SK-N-SH treated with all-trans-retinoic acid at 6 μM for 48 hours (cell line): ENCODE measurements around the gene KDM4C.

Experiments used
- ATAC-seq: fragments of 200-7000 bp; cut with Tn5 transposase; 3 replicates; pipeline ENCODE4 v1.9.1; 2020; ENCODE audit warnings: mild to moderate bottlenecking, moderate library complexity
- ARNTL ChIP-seq: fragments of 450-650 bp; formaldehyde crosslinking; IDR thresholded peaks from 2 replicates; pipeline ENCODE4 v1.5.0; 2020; ENCODE audit warnings: low read depth, mild to moderate bottlenecking, moderate library complexity, borderline replicate concordance
- BACH2 ChIP-seq: fragments of 250-450 bp; sonication (Bioruptor Pico); IDR thresholded peaks from 2 replicates; pipeline ENCODE4 v1.9.0; 2021; ENCODE audit warnings: mild to moderate bottlenecking, borderline replicate concordance
- CSDC2 ChIP-seq: fragments of 250-450 bp; sonication (Bioruptor Pico); IDR thresholded peaks from 2 replicates; pipeline ENCODE4 v1.5.0; 2020; ENCODE audit warnings: mild to moderate bottlenecking, moderate library complexity
- GLIS3 ChIP-seq: fragments of 250-450 bp; sonication (Bioruptor Pico); IDR thresholded peaks from 2 replicates; pipeline ENCODE4 v1.5.0; 2020; ENCODE audit warnings: mild to moderate bottlenecking, moderate library complexity
- ISL1 ChIP-seq: fragments of 250-450 bp; sonication (Bioruptor Pico); IDR thresholded peaks from 2 replicates; pipeline ENCODE4 v2.1.2; 2022; ENCODE audit warnings: mild to moderate bottlenecking, moderate library complexity
- OSR1 ChIP-seq: fragments of 250-450 bp; sonication (Bioruptor Pico); IDR thresholded peaks from 2 replicates; pipeline ENCODE4 v1.8.0; 2022; ENCODE audit warnings: moderate library complexity, mild to moderate bottlenecking, inconsistent platforms
- PPARA ChIP-seq: fragments of 250-450 bp; sonication (Bioruptor Pico); IDR thresholded peaks from 2 replicates; pipeline ENCODE4 v1.5.0; 2020; ENCODE audit warnings: mild to moderate bottlenecking, borderline replicate concordance
- TCF4 ChIP-seq: fragments of 250-450 bp; sonication (Bioruptor Pico); IDR thresholded peaks from 2 replicates; pipeline ENCODE4 v1.8.0; 2021; ENCODE audit warnings: mild to moderate bottlenecking, moderate library complexity, borderline replicate concordance
- TOX ChIP-seq: fragments of 250-450 bp; sonication (Bioruptor Pico); IDR thresholded peaks from 2 replicates; pipeline ENCODE4 v1.8.0; 2021; ENCODE audit warnings: mild to moderate bottlenecking, moderate library complexity, borderline replicate concordance
- ZC3H10 ChIP-seq: fragments of 250-450 bp; sonication (Bioruptor Pico); IDR thresholded peaks from 2 replicates; pipeline ENCODE4 v1.5.1; 2021; ENCODE audit warnings: mild to moderate bottlenecking, moderate library complexity
- ZFP3 ChIP-seq: fragments of 250-450 bp; sonication (Bioruptor Pico); IDR thresholded peaks from 2 replicates; pipeline ENCODE4 v1.5.0; 2020; ENCODE audit warnings: mild to moderate bottlenecking, moderate library complexity
- ZNF565 ChIP-seq: fragments of 450-650 bp; formaldehyde crosslinking; conservative IDR thresholded peaks from 2 replicates; pipeline ENCODE4 v1.5.0; 2020; ENCODE audit warnings: low read depth, mild to moderate bottlenecking, moderate library complexity
- ZNF70 ChIP-seq: fragments of 450-650 bp; formaldehyde crosslinking; IDR thresholded peaks from 2 replicates; pipeline ENCODE4 v1.5.0; 2020; ENCODE audit warnings: mild to moderate bottlenecking, moderate library complexity
- ZNF8 ChIP-seq: fragments of 450-650 bp; formaldehyde crosslinking; IDR thresholded peaks from 2 replicates; pipeline ENCODE4 v1.5.0; 2020; ENCODE audit warnings: mild to moderate bottlenecking, moderate library complexity
- TF ChIP-seq, protein P1 (sequence below): fragments of 250-450 bp; sonication (Bioruptor Pico); IDR thresholded peaks from 2 replicates; pipeline ENCODE4 v1.8.0; 2021; ENCODE audit warnings: low read depth, mild to moderate bottlenecking, moderate library complexity, borderline replicate concordance
- TF ChIP-seq, protein P2 (sequence below): fragments of 250-450 bp; sonication (Bioruptor Pico); IDR thresholded peaks from 2 replicates; pipeline ENCODE4 v1.8.0; 2020; ENCODE audit warnings: mild to moderate bottlenecking, moderate library complexity, borderline replicate concordance
- TF ChIP-seq, protein P3 (sequence below): fragments of 250-450 bp; sonication (Bioruptor Pico); IDR thresholded peaks from 2 replicates; pipeline ENCODE4 v1.5.1; 2021; ENCODE audit warnings: mild to moderate bottlenecking, moderate library complexity
- TF ChIP-seq, protein P4 (sequence below): fragments of 250-450 bp; sonication (Bioruptor Pico); IDR thresholded peaks from 2 replicates; pipeline ENCODE4 v1.5.1; 2020; ENCODE audit warnings: low read depth, mild to moderate bottlenecking, moderate library complexity

The KDM4C gene

DNA sequence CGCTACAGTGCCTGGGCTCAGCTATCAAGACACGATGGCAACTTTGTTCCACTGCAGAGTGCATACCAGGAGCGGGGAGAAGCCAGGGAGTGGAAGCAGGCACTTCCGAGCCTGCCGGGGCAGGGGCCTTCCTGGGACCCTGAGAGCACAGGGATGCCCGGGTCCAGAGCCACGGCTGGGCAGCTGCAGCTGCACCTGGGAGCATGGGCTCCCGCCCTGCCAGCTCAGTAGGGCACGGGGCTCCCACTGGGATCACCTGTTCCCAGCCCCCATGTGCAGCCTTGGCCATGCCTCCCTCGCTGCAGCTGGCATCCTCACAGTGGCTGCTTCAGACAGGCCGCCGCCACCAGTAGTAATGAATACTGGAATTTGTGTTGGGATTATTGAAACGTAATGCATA lies 391.5 kb downstream of the KDM4C start:
- ATAC-seq: no peak
- TF ChIP-seq OSR1 (no peak), GLIS3 (CRISPR knock-in tag) (no peak)

DNA sequence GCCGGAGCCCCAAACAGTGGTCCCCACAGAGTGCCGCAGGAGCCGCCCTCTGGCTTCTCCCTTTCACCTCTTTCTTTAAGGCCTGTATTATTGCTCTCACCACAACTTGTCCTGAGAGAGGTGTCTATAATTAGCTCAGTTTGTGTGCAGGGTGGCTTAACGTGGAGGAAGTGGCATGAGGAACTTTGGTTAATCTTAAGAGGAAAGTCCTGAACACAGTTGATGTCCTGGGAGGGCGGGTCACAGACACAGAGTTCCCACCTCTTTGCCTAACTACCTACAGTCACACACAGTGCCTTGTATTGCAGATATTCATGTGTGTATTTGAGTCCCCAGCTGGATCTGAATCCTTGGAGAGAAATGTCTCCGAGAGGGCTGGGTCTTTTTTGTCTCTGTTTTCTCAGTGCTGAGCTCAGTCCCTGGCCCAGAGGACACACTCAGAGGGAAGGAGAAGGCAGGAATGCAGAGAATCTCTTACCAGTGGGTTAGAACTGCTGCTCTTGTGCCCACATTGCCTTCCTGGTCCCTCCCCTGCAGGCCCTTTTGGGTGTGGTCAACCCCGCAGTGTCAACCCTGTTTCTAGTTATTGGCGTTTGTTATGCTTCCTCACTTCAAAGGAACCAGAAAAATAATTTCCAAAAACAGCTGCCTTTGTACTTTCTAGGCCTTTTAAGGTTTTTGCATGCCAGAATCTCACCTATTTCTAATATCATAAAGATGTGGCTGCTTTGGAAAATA lies 392.5 kb downstream of the KDM4C start:
- no peak for ATAC-seq
- TF ChIP-seq ZNF8 (CRISPR knock-in tag) (no peak), ZNF70 (no peak), TCF4 (CRISPR knock-in tag) (no peak), TOX (CRISPR knock-in tag) (no peak), OSR1 (no peak), GLIS3 (CRISPR knock-in tag) (no peak), ZNF565 (no peak), CSDC2 (no peak), ISL1 (no peak)
- TF ChIP-seq, protein P1, sequence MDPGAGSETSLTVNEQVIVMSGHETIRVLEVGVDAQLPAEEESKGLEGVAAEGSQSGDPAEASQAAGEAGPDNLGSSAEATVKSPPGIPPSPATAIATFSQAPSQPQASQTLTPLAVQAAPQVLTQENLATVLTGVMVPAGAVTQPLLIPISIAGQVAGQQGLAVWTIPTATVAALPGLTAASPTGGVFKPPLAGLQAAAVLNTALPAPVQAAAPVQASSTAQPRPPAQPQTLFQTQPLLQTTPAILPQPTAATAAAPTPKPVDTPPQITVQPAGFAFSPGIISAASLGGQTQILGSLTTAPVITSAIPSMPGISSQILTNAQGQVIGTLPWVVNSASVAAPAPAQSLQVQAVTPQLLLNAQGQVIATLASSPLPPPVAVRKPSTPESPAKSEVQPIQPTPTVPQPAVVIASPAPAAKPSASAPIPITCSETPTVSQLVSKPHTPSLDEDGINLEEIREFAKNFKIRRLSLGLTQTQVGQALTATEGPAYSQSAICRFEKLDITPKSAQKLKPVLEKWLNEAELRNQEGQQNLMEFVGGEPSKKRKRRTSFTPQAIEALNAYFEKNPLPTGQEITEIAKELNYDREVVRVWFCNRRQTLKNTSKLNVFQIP (CRISPR knock-in tag): no peak
- TF ChIP-seq, protein P2, sequence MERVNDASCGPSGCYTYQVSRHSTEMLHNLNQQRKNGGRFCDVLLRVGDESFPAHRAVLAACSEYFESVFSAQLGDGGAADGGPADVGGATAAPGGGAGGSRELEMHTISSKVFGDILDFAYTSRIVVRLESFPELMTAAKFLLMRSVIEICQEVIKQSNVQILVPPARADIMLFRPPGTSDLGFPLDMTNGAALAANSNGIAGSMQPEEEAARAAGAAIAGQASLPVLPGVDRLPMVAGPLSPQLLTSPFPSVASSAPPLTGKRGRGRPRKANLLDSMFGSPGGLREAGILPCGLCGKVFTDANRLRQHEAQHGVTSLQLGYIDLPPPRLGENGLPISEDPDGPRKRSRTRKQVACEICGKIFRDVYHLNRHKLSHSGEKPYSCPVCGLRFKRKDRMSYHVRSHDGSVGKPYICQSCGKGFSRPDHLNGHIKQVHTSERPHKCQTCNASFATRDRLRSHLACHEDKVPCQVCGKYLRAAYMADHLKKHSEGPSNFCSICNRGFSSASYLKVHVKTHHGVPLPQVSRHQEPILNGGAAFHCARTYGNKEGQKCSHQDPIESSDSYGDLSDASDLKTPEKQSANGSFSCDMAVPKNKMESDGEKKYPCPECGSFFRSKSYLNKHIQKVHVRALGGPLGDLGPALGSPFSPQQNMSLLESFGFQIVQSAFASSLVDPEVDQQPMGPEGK (CRISPR knock-in tag): no peak

DNA sequence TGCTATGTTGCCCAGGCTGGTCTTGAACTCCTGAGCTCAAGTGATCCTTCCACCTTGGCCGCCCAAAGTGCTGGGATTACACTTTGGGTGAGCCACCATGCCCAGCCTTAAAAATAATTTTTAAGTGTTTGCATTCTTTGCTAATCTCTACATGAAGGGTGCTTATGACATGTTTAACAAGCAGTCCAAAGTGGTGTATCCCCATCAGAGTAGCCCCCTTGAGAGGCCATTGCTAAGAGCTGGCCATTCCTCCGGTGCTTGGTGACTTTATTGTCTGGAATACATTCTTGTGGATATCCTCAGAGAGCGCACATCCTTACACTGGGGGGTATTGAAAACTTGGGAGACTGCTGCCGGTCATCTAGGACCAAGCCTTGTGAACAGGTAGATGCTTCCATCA lies 395.4 kb downstream of the KDM4C start:
- TF ChIP-seq, protein P1 (CRISPR knock-in tag): no peak
- TF ChIP-seq BACH2 (CRISPR knock-in tag) (no peak), ZNF8 (CRISPR knock-in tag) (no peak), ZC3H10 (CRISPR knock-in tag) (no peak), CSDC2 (no peak), OSR1 (no peak), ZNF70 (no peak), TCF4 (CRISPR knock-in tag) (no peak)
- TF ChIP-seq, protein P3, sequence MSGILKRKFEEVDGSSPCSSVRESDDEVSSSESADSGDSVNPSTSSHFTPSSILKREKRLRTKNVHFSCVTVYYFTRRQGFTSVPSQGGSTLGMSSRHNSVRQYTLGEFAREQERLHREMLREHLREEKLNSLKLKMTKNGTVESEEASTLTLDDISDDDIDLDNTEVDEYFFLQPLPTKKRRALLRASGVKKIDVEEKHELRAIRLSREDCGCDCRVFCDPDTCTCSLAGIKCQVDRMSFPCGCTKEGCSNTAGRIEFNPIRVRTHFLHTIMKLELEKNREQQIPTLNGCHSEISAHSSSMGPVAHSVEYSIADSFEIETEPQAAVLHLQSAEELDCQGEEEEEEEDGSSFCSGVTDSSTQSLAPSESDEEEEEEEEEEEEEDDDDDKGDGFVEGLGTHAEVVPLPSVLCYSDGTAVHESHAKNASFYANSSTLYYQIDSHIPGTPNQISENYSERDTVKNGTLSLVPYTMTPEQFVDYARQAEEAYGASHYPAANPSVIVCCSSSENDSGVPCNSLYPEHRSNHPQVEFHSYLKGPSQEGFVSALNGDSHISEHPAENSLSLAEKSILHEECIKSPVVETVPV: no peak
- TF ChIP-seq, protein P2 (CRISPR knock-in tag): no peak
- ATAC-seq: no peak

DNA sequence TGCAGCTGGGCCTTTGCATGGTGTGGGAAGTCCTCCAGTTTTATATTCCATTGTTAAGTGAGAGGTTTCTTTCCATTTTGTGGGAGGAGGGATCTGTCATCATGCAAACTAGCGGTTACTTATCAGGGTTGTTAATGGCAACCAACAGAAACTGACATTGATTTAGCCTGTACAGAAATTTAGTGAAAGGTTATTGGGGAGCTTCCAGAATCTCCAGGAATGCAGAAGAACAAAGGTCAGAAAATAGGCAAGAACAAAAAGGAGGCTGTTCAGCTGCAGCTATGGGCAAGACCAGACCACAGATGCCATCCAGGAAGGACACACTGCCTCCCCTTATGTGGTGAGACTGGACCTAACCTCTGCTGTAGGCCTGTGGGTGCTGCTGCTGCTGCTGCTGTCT lies 395.8 kb downstream of the KDM4C start:
- no peak; the same call in 2 of the 3 replicates for ATAC-seq
- no peak for TF ChIP-seq OSR1
- no peak for TF ChIP-seq GLIS3 (CRISPR knock-in tag)
- TF ChIP-seq ZNF8 (CRISPR knock-in tag): no peak
- TF ChIP-seq, protein P3: no peak
- TF ChIP-seq PPARA: no peak
- TF ChIP-seq ZFP3 (CRISPR knock-in tag): no peak
- no peak for TF ChIP-seq ZC3H10 (CRISPR knock-in tag)
- TF ChIP-seq ARNTL (CRISPR knock-in tag): no peak
- TF ChIP-seq, protein P2 (CRISPR knock-in tag): no peak
- TF ChIP-seq, protein P4, sequence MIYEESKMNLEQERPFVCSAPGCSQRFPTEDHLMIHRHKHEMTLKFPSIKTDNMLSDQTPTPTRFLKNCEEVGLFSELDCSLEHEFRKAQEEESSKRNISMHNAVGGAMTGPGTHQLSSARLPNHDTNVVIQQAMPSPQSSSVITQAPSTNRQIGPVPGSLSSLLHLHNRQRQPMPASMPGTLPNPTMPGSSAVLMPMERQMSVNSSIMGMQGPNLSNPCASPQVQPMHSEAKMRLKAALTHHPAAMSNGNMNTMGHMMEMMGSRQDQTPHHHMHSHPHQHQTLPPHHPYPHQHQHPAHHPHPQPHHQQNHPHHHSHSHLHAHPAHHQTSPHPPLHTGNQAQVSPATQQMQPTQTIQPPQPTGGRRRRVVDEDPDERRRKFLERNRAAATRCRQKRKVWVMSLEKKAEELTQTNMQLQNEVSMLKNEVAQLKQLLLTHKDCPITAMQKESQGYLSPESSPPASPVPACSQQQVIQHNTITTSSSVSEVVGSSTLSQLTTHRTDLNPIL: no peak
- no peak for TF ChIP-seq ISL1
- no peak for TF ChIP-seq ZNF565
